ENCODE measurements around the gene SPOP.

- TF ChIP-seq CTCF (IDR thresholded peaks at IDR 0.05) (no peak), EP300 (IDR thresholded peaks at IDR 0.05) (no peak)
These were observed 37.3 kb upstream of the SPOP start for GRCh38 chr17:49715216-49715615.

Measured in ovary (tissue), 3 donors.